SK-N-SH (cell line): ENCODE results near the gene TTLL6. TPM values are rescaled to one million over a fixed set of nuclear protein-coding genes. Genes with fewer than 3 reads are reported as not detected.
A peak's percentile ranks its signal among the peaks of the same experiment; 100 is the strongest.

Experiments
- CTCF ChIA-PET: fragments of 300-600, 350-600 bp; formaldehyde crosslinking; extraction: SDS; loops from one replicate; lab custom pipeline; 2021; lab: Yijun Ruan, JAX
- POLR2A ChIA-PET: fragments of 350-600 bp; sonication (Branson Sonifier 250); formaldehyde crosslinking; extraction: SDS; loops from one replicate; lab custom pipeline; 2020; ENCODE audit warnings: antibody characterized with exemption, inconsistent platforms; lab: Yijun Ruan, JAX
- DNase-seq: peaks from one replicate; pipeline ENCODE4 v3.0.0; 2012
- H2AFZ ChIP-seq: fragments of 200-600 bp; sonication (generic); 2 replicates; pipeline ENCODE4 v1.8.1; 2016; ENCODE audit warnings: antibody characterized with exemption, mild to moderate bottlenecking, low read depth
- H3F3A ChIP-seq: fragments of 200-600 bp; sonication (generic); replicated peaks from 2 replicates; pipeline ENCODE3; 2016; ENCODE audit warnings: antibody characterized with exemption, mild to moderate bottlenecking; ENCODE audit not compliant: insufficient read depth
- H3K27ac ChIP-seq, 2 experiments: fragments of 200-500 bp in 1 of 2; fragments of 200-600 bp in 1 of 2; sonication (Bioruptor generic) in 1 of 2; sonication (generic), shearing (Covaris generic) in 1 of 2; 2 replicates each; pipeline versions ENCODE4 v1.5.1 to v1.6.1; 2014 to 2016; ENCODE audit warnings: low read depth in 2 of 2, inconsistent platforms in 1 of 2, low read length in 1 of 2, mild to moderate bottlenecking in 1 of 2, mixed read lengths in 1 of 2
- H3K27me3 ChIP-seq: fragments of 200-600 bp; sonication (generic), shearing (Covaris generic); 2 replicates; pipeline ENCODE4 v1.6.1; 2016; ENCODE audit warnings: mixed run types; ENCODE audit not compliant: insufficient read depth
- H3K36me3 ChIP-seq, 2 experiments: fragments of 200-500 bp in 1 of 2; fragments of 200-600 bp in 1 of 2; sonication (Bioruptor generic) in 1 of 2; sonication (generic) in 1 of 2; replicated peaks in 1 of 2; 2 replicates each; pipeline versions ENCODE3 to v1.5.1; 2014 to 2016; ENCODE audit warnings: low read length in 1 of 2, mild to moderate bottlenecking in 1 of 2; ENCODE audit not compliant: insufficient read depth in 2 of 2, control insufficient read depth in 1 of 2
- H3K4me1 ChIP-seq, 2 experiments: fragments of 200-500 bp in 1 of 2; fragments of 200-600 bp in 1 of 2; sonication (Bioruptor generic) in 1 of 2; sonication (generic), shearing (Covaris generic) in 1 of 2; 2 replicates each; pipeline versions ENCODE4 v1.5.1 to v1.6.1; 2014 to 2016; ENCODE audit warnings: low read depth in 1 of 2, low read length in 1 of 2, mixed run types in 1 of 2; ENCODE audit not compliant: insufficient read depth in 2 of 2, control insufficient read depth in 1 of 2
- H3K4me2 ChIP-seq: fragments of 200-600 bp; sonication (generic), shearing (Covaris generic); 2 replicates; pipeline ENCODE4 v1.6.1; 2017; ENCODE audit warnings: mixed run types
- H3K4me3 ChIP-seq, 2 experiments: fragments of 200-500 bp in 1 of 2; fragments of 200-600 bp in 1 of 2; sonication (Bioruptor generic) in 1 of 2; sonication (generic), shearing (Covaris generic) in 1 of 2; 2 replicates each; pipeline versions ENCODE4 v1.5.1 to v1.8.1; 2014 to 2016; ENCODE audit warnings: low read depth in 2 of 2, inconsistent platforms in 1 of 2, low read length in 1 of 2, mild to moderate bottlenecking in 1 of 2, mixed read lengths in 1 of 2, moderate library complexity in 1 of 2
- H3K79me2 ChIP-seq: fragments of 200-600 bp; sonication (generic); 2 replicates; pipeline ENCODE4 v1.8.1; 2017; ENCODE audit warnings: mild to moderate bottlenecking; ENCODE audit not compliant: insufficient read depth
- H3K9ac ChIP-seq: fragments of 200-600 bp; sonication (generic); 2 replicates; pipeline ENCODE4 v1.6.1; 2017; ENCODE audit warnings: mixed run types
- H3K9me2 ChIP-seq: fragments of 200-600 bp; sonication (generic); 2 replicates; pipeline ENCODE4 v1.6.1; 2017; ENCODE audit warnings: mixed run types
- H3K9me3 ChIP-seq: fragments of 200-600 bp; sonication (generic); 2 replicates; pipeline ENCODE4 v1.6.1; 2017; ENCODE audit warnings: mixed run types, mild to moderate bottlenecking, moderate library complexity
- H4K20me1 ChIP-seq: fragments of 200-600 bp; sonication (generic); 2 replicates; pipeline ENCODE4 v1.6.1; 2017; ENCODE audit warnings: mild to moderate bottlenecking, mixed run types; ENCODE audit not compliant: insufficient read depth
- ELF1 ChIP-seq: IDR thresholded peaks from 2 replicates; pipeline ENCODE4 v1.4.0; 2012
- EP300 ChIP-seq, 2 experiments: IDR thresholded peaks; 2 replicates each; pipeline versions ENCODE4 v1.4.0 to v1.6.1; 2012; ENCODE audit warnings: borderline replicate concordance in 1 of 2, low read depth in 1 of 2, low read length in 1 of 2
- EZH2phosphoT487 ChIP-seq: fragments of 200-600 bp; sonication (generic); IDR thresholded peaks from 2 replicates; pipeline ENCODE4 v1.6.1; 2017; ENCODE audit warnings: low read depth, mixed run types, mild to moderate bottlenecking, antibody characterized with exemption, moderate library complexity, borderline replicate concordance
- FOSL2 ChIP-seq: IDR thresholded peaks from 2 replicates; pipeline ENCODE4 v1.4.0; 2012; ENCODE audit warnings: low read depth, mild to moderate bottlenecking, moderate library complexity, borderline replicate concordance
- GABPA ChIP-seq: IDR thresholded peaks from 2 replicates; pipeline ENCODE4 v1.4.0; 2012; ENCODE audit warnings: low read depth, mild to moderate bottlenecking
- GATA2 ChIP-seq: sonication (generic); formaldehyde crosslinking; IDR thresholded peaks from 2 replicates; pipeline ENCODE4 v1.5.0; 2020; ENCODE audit warnings: mild to moderate bottlenecking, missing genetic modification reagents
- MAX ChIP-seq: IDR thresholded peaks from 2 replicates; pipeline ENCODE4 v1.4.0; 2012; ENCODE audit warnings: low read depth
- MXI1 ChIP-seq: IDR thresholded peaks from 2 replicates; pipeline ENCODE4 v1.6.1; 2012; ENCODE audit warnings: mild to moderate bottlenecking, low read depth, low read length, improper control_type of control experiment
- PBX3 ChIP-seq: IDR thresholded peaks from 2 replicates; pipeline ENCODE4; 2012
- RAD21 ChIP-seq: IDR thresholded peaks from 2 replicates; pipeline ENCODE4 v1.6.1; 2012; ENCODE audit warnings: mild to moderate bottlenecking, low read length
- RCOR1 ChIP-seq: fragments of 150-350 bp; IDR thresholded peaks from 2 replicates; pipeline ENCODE4 v1.6.1; 2017; ENCODE audit warnings: antibody characterized with exemption, low read length
- RXRA ChIP-seq: IDR thresholded peaks from 2 replicates; pipeline ENCODE4 v1.4.0; 2012; ENCODE audit warnings: low read depth, mild to moderate bottlenecking, borderline replicate concordance
- SIN3A ChIP-seq: IDR thresholded peaks from 2 replicates; pipeline ENCODE4 v1.6.1; 2012; ENCODE audit warnings: low read depth, mild to moderate bottlenecking, low read length, moderate library complexity, borderline replicate concordance
- SMC3 ChIP-seq: IDR thresholded peaks from 2 replicates; pipeline ENCODE4 v1.6.1; 2012; ENCODE audit warnings: low read depth, low read length, improper control_type of control experiment
- TAF1 ChIP-seq: IDR thresholded peaks from 2 replicates; pipeline ENCODE4 v1.6.1; 2012; ENCODE audit warnings: low read depth, mild to moderate bottlenecking, low read length, moderate library complexity, borderline replicate concordance
- TCF12 ChIP-seq: IDR thresholded peaks from 2 replicates; pipeline ENCODE4 v1.4.0; 2012
- TEAD4 ChIP-seq: IDR thresholded peaks from 2 replicates; pipeline ENCODE4 v1.4.0; 2012; ENCODE audit warnings: mild to moderate bottlenecking, borderline replicate concordance; ENCODE audit not compliant: insufficient read depth
- USF1 ChIP-seq: IDR thresholded peaks from 2 replicates; pipeline ENCODE4 v1.4.0; 2012; ENCODE audit warnings: low read depth, borderline replicate concordance
- WGBS: methylation state at CpG from one replicate; pipeline ENCODE4 v1.1.6; 2017; ENCODE audit warnings: low lambda C conversion rate; 5-methylcytosine and 5-hydroxymethylcytosine counted together
- polyA plus RNA-seq, 3 experiments: library from polyadenylated mRNA; depleted of rRNA; stranded (reverse); fragments of >200 nt; gene quantifications; 2 replicates each; pipeline ENCODE4 v1.2.3, GENCODE V29; 2012

The TTLL6 gene
- polyA plus RNA-seq, 1 of the 3 experiments (the other 2 are of a cell fraction): 3.1 TPM

- H2AFZ ChIP-seq: no peak overlapping the region
- H3K27ac ChIP-seq: no peak overlapping the region
- no peaks in the 10 kb centered on the region; the same call in 1 of the 2 replicates for H3K9me3 ChIP-seq
- no peaks in the 10 kb centered on the region for H3K36me3 ChIP-seq
- H3K9ac ChIP-seq: no peak overlapping the region
- ChIA-PET CTCF (interaction anchor here (1.0 to 5.3 kb wide), 5 partner anchors 23 to 136 kb away, joined by 3 to 29 read pairs (median 7); no protein-coding TSS in a partner anchor), POLR2A (interaction anchor here (0.7 kb wide), 1 partner anchor 21 kb away, joined by 3 read pairs; no protein-coding TSS in a partner anchor)
- WGBS: 21% methylated on average over 40 of the region's 53 CpGs
- H3K79me2 ChIP-seq: no peaks in the 10 kb centered on the region
- no peaks in the 10 kb centered on the region for H3K4me1 ChIP-seq
- H3K4me2 ChIP-seq: no peak overlapping the region
- peak; percentile 49 for DNase-seq
- no peak overlapping the region for H3K4me3 ChIP-seq
- no peaks in the 10 kb centered on the region for H3F3A ChIP-seq
- TF ChIP-seq EZH2phosphoT487 (peak; percentile 98; the same call in 1 of the 2 replicates), EP300 (IDR thresholded peaks at IDR 0.05; ENCODE audit: borderline replicate concordance in 1 of 2, low read depth in 1 of 2, low read length in 1 of 2) (no peak), GATA2 (no peak)
- no peaks in the 10 kb centered on the region for H4K20me1 ChIP-seq
- H3K9me2 ChIP-seq: no peaks in the 10 kb centered on the region
- peaks cover 98% of the 10 kb centered on the region for H3K27me3 ChIP-seq
These were observed 69.3 kb downstream of the TTLL6 start for GRCh38 chr17:48747445-48748363.

- H3K79me2 ChIP-seq: no peaks in the 10 kb centered on the region
- no peak overlapping the region for H3K9ac ChIP-seq
- H4K20me1 ChIP-seq: no peaks in the 10 kb centered on the region
- no peak overlapping the region for H3K27ac ChIP-seq
- no peaks in the 10 kb centered on the region for H3K36me3 ChIP-seq
- WGBS: 17% methylated on average over 21 of the region's 21 CpGs
- H3K27me3 ChIP-seq: peaks cover 98% of the 10 kb centered on the region
- no peaks in the 10 kb centered on the region for H3F3A ChIP-seq
- ChIA-PET POLR2A (interaction anchor here (0.7 kb wide), 1 partner anchor 21 kb away, joined by 3 read pairs; no protein-coding TSS in a partner anchor), CTCF (interaction anchor here (1.3 to 5.3 kb wide), 2 partner anchors 23 to 129 kb away, joined by 3 to 29 read pairs; no protein-coding TSS in a partner anchor)
- no peak overlapping the region for H3K4me3 ChIP-seq
- no peaks in the 10 kb centered on the region for H3K4me1 ChIP-seq
- no peaks in the 10 kb centered on the region for H3K9me2 ChIP-seq
- no peak overlapping the region for H3K4me2 ChIP-seq
- H3K9me3 ChIP-seq: no peaks in the 10 kb centered on the region; the same call in 1 of the 2 replicates
- TF ChIP-seq MAX (no peak), GABPA (no peak), RXRA (no peak), MXI1 (no peak), RCOR1 (no peak), TCF12 (no peak), SMC3 (no peak), EP300 (IDR thresholded peaks at IDR 0.05; ENCODE audit: borderline replicate concordance in 1 of 2, low read depth in 1 of 2, low read length in 1 of 2) (no peak), TAF1 (no peak), SIN3A (no peak), RAD21 (no peak), PBX3 (no peak), EZH2phosphoT487 (no peak), ELF1 (no peak), FOSL2 (no peak), TEAD4 (no peak), USF1 (no peak)
- no peak overlapping the region for H2AFZ ChIP-seq
- DNase-seq: peak; percentile 38
These were observed 70.0 kb downstream of the TTLL6 start for GRCh38 chr17:48746916-48747444.
